Stimulated activated effector memory CD8-positive, alpha-beta T cell treated with anti-CD3 and anti-CD28 coated beads, Interleukin-12 subunit alpha, Interleukin-12 subunit beta, amount 100 ng/mL, for 72 hours (primary cell): ENCODE measurements around the gene LGR6.

Experiments
- ATAC-seq: fragments of 150-1000 bp; cut with Tn5 transposase; 2 replicates; pipeline ENCODE4 v1.10.0; 2021
- DNase-seq, 2 donors: peaks; one replicate each; pipeline ENCODE4 v3.0.0; 2021 to 2022; ENCODE audit warnings: low spot score in 2 of 2
- H3K27ac Mint-ChIP-seq: one replicate; pipeline ENCODE4 v1.8.0; 2022; ENCODE audit warnings: mild to moderate bottlenecking, mixed read lengths
- H3K36me3 Mint-ChIP-seq: one replicate; pipeline ENCODE4 v1.8.0; 2022; ENCODE audit warnings: mild to moderate bottlenecking, mixed read lengths
- H3K4me1 Mint-ChIP-seq: one replicate; pipeline ENCODE4 v1.8.0; 2022; ENCODE audit warnings: mixed read lengths
- H3K4me3 Mint-ChIP-seq: one replicate; pipeline ENCODE4 v1.8.0; 2022; ENCODE audit warnings: mild to moderate bottlenecking, mixed read lengths
- H3K9me3 Mint-ChIP-seq: one replicate; pipeline ENCODE4 v1.8.0; 2022; ENCODE audit warnings: mixed read lengths

The LGR6 gene

DNA sequence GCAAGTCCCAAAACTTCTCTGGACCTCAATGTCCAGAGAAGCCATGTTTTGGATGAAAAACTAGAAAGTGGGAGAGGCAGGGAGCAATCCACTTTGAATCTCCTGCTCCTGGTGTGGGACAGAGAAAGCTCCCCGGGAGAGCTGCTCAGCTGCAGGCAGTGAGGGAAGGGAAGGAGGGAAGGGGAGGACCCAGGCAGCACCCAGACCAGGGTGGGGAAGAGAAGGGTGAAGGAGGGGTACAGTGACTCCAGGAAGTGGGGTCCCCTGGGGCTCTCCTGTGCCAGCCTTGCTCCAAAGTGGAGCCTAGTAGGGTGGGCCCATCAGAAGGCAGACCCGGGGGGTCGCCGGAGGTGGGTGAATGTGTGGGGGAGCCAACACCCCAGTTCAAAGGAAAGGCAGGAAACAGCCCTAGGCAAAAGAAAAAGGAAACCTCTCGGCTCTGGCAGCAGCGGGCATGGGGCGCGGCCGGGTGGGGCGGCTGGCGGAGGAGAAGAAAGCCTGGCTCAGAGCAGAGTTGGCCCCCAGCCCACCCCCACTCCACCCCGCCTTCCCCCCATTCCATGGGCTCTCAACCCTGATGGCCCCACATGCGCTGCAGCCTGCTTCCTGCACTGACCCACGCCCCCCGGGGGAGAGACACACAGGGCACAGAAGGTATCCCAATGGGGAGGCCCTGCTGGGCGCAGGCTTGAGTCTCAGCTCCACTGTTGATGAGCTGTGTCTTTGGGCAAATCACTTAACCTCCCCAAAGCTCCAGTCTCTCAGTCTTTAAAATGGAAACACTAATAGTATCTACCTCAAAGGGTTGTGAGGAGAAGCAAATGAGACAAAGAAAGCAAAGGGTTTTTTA, 5.7 kb downstream of the LGR6 start:
- H3K4me1 Mint-ChIP-seq = peaks cover 70% of the 10 kb centered on the region
- no peak for ATAC-seq
- peak overlapping the region; percentile 6 for H3K4me3 Mint-ChIP-seq

DNA sequence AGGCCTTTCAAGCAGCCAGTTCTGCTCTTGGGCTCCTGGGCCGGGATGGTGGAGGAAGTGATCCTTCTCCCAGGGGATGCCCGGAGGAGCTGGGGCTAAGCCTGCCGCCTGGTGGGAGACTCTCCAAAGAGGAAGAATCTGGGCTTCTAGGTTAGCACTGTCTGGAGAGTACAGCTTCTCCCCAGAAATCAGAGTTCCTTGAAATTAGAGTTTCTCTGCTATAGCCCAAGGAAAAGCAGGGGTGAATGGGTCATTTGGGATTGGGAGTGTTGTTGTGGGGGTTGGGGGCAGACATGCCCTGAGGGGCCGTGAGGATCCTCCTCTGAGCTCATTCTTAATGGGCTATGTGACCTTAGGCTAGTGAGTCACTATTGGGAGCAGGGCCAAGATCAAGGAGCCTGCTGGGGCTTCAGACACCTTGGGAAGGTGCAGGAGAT, 6.5 kb downstream of the LGR6 start:
- ATAC-seq (no peak), DNase-seq (no peak)
- Mint-ChIP-seq H3K4me3 (no peak overlapping the region), H3K36me3 (no peaks in the 10 kb centered on the region), H3K9me3 (no peaks in the 10 kb centered on the region), H3K4me1 (peaks cover 66% of the 10 kb centered on the region), H3K27ac (peak overlapping the region; percentile 56)

More for the DNA sequence above, 5.7 kb downstream of the LGR6 start:
- H3K27ac Mint-ChIP-seq = peak overlapping the region; percentile 56
- no peak for DNase-seq
- H3K36me3 Mint-ChIP-seq = no peaks in the 10 kb centered on the region
- H3K9me3 Mint-ChIP-seq = no peaks in the 10 kb centered on the region

DNA sequence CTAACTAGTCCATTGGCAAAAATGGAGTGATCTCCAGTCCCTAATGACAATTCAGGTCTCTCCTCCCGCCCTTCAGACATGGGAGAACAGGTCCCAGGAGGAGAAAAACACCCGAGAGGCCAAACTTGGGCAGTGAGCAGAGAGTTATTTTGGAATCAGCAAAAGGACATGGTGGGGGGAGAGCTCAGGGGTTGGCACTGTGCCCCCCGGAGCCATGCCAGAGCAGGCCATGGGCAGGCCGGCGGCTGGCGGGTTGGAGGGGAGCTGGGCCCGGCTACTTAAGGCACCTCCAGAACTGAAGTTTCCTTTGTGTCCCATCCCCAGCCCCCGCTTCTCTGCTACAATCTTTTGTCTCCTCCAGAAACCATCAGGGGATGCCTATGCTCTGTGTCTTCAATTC, 7.1 kb downstream of the LGR6 start:
- Mint-ChIP-seq H3K4me1 (peaks cover 66% of the 10 kb centered on the region), H3K9me3 (no peaks in the 10 kb centered on the region), H3K27ac (peak overlapping the region; percentile 56), H3K4me3 (no peak overlapping the region), H3K36me3 (no peaks in the 10 kb centered on the region)
- ATAC-seq (no peak), DNase-seq (no peak)

DNA sequence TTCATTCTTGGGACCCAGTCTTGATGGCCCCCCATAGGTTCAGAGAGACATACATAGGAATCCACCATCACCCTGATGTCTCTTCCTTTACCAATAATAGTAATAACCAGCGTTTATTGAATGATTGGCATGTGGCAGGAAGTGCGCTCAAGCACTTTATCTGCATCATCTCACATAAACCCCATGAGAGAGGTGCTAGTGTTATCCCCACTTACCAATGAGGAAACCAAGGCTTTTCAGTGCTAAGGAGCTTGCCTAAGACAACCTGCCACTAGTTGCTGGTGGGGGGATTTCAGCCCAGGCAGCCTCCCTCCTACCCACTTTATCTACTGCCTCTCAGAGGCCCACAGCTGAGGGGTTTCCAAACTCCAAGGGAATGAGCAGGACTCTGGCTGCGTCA, 7.7 kb downstream of the LGR6 start:
- peak overlapping the region; percentile 48 for H3K27ac Mint-ChIP-seq
- ATAC-seq = peak; percentile 31
- H3K4me1 Mint-ChIP-seq = peaks cover 66% of the 10 kb centered on the region

DNA sequence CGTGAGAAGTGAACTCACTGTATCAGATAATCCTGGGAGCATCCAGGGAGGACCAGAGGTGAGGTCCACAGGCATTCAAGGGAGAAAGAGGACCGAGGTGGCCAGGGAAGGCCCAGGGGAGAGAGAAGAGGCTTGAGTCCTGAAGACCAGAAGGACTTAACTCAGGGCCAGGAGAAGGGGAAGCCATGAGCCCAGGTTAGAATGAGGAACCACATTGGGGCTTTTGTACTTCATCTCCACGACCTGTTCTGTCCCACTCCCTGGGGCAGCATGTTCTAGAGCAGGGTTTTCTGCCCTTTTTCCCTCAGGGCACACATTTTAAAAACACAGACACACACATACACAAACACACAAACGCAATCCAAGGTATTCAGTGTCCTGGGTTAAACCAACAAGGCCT, 8.4 kb downstream of the LGR6 start:
- peak overlapping the region; percentile 48 for H3K27ac Mint-ChIP-seq
- no peaks in the 10 kb centered on the region for H3K36me3 Mint-ChIP-seq
- ATAC-seq (no peak), DNase-seq (no peak)
- peaks cover 60% of the 10 kb centered on the region for H3K4me1 Mint-ChIP-seq
- no peaks in the 10 kb centered on the region for H3K9me3 Mint-ChIP-seq
- no peak overlapping the region for H3K4me3 Mint-ChIP-seq

More for the DNA sequence above, 7.7 kb downstream of the LGR6 start:
- H3K4me3 Mint-ChIP-seq = no peak overlapping the region
- DNase-seq = no peak
- no peaks in the 10 kb centered on the region for H3K9me3 Mint-ChIP-seq
- no peaks in the 10 kb centered on the region for H3K36me3 Mint-ChIP-seq

DNA sequence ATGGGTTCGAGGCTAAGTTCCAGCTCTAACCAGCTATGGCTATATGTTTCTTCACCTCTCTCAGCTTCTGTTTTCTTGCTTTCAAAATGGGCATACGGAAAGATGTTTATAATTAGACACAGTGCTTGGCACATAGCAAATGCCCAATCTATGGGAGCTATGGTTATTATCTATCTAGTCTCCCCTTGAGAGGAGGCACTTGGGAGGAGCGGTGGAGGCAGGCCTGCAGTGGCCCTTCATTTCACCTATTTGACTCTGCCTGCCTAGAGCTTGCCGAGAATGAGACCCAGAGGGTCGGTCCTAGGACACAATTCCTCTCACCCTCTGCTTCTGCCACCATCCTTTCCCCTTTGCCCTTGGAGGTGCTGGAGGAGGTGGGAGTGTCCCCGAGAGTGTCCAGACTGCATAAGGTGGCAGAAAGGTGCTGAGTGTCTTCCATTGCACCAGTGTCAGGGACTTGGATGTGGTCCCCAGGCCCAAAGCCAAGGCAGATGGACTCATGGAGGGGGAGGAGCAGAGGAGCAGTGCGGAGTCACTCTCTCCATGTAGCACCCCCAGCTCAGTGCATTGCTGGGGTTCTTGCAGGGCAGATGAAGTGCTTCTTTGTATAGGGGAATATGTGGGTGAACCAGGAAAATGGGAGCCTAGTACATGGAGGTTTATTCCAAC, 9.0 kb downstream of the LGR6 start:
- DNase-seq = no peak
- ATAC-seq = no peak
- Mint-ChIP-seq H3K27ac (peak overlapping the region; percentile 14), H3K4me3 (no peak overlapping the region), H3K9me3 (no peaks in the 10 kb centered on the region), H3K36me3 (no peaks in the 10 kb centered on the region), H3K4me1 (peaks cover 54% of the 10 kb centered on the region)

DNA sequence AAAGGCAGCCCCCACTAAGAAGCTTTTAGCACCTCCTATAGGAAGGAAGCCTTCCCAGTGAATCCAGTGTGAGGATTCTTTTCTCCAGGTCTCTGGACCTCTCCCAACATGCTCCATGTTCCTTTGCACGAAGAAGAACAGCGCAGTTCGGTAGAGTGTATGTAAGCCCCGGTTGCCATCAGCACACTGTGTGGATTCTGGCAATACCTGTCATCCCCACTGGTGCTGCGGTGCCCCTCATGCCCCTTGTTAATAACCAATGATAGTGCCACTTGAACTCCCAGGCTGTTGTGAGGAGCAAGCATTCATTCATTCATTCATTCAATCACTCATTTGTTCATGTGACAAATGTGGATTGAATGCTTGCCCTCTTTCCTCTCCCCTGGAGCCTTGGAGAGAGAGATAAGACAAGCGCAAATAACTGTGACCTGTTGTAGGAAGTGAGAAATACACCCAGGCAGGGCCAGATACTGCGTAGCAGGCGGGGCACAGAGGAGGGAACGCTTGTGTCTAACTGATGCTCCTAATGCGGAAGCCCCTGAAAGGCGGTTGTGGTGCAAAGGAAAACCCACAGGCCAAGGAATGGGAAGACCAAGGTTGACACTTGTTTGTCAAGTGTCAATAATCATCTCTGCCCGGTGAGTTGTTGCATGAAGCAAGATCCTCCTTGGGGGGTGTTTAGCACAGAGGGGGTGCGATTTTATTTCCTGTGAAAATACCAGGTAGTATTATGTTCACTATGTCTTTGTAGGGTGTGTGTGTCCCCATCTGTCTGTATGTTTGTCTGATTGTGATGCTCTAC, 9.8 kb downstream of the LGR6 start:
- no peaks in the 10 kb centered on the region for H3K9me3 Mint-ChIP-seq
- DNase-seq (no peak), ATAC-seq (peak; percentile 70)
- H3K36me3 Mint-ChIP-seq = no peaks in the 10 kb centered on the region
- H3K27ac Mint-ChIP-seq = no peak overlapping the region
- no peak overlapping the region for H3K4me3 Mint-ChIP-seq
- peaks cover 46% of the 10 kb centered on the region for H3K4me1 Mint-ChIP-seq

DNA sequence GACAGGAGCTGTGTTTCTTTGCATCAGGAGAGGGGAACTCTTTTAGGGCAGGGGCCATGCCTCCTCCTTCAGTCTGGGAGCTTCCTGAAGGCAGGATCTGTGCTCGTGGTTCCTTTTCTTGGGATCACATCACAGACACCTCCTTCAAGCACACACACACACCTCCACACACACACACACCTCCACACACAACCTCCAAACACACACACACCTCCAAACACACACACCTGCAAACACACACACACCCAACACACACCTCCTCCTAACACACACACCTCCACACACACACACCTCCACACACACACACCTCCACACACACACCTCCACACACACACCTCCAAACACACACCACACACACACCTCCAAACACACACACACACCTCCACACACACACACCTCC, 10.5 kb downstream of the LGR6 start:
- Mint-ChIP-seq H3K9me3 (no peaks in the 10 kb centered on the region), H3K4me3 (no peak overlapping the region), H3K27ac (no peak overlapping the region), H3K4me1 (peaks cover 40% of the 10 kb centered on the region), H3K36me3 (no peaks in the 10 kb centered on the region)
- ATAC-seq (no peak), DNase-seq (no peak)

DNA sequence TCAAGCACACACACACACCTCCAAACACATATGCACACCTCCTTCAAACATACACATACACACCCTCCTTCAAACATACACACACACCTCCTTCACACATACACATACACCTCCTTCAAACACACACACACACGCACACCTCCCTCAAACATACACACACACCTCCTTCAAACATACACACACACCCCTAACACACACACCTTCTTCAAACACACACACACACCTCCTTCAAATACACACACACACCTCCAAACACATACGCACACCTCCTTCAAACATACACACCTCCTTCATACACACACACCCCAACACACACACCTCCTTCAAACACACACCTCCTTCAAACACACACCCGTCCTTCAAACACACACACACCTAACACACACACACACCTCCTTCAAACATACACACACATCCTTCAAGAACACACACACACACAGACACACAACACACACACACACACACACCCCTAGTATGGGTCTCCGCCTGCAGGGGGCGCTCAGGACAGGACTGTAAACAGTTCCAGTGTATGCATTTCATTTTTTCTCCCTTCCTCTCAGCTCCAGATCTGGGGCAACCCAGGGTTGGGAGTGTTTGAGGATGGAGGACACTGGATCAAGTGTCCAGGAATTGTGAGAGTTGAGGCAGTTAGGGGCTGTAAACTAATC, 12.1 kb downstream of the LGR6 start:
- no peak overlapping the region for H3K27ac Mint-ChIP-seq
- ATAC-seq = no peak
- H3K4me3 Mint-ChIP-seq = no peak overlapping the region
- H3K4me1 Mint-ChIP-seq = peaks cover 24% of the 10 kb centered on the region
- H3K36me3 Mint-ChIP-seq = no peaks in the 10 kb centered on the region
- no peaks in the 10 kb centered on the region for H3K9me3 Mint-ChIP-seq
- no peak for DNase-seq

DNA sequence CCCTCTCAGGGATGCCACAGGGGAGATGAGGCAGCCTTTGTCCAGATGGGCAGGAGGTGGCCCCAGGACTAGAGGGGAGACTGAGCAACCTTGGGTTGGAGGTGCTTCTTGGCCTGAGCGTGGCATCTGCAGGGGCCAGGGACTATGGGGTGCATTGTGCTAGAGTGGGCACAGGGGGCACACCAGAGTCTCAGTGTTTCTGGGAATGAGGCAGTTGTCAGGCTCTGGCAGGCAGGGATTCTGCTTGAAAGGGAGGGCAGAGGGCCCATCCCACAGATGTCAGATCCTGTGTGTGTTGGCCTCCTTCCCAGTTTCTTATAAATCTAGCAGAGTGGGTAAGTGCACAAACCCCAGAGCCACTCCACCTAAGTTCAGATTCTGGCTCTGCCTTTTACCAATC, 13.7 kb downstream of the LGR6 start:
- peaks cover 8% of the 10 kb centered on the region for H3K4me1 Mint-ChIP-seq
- DNase-seq = no peak

DNA sequence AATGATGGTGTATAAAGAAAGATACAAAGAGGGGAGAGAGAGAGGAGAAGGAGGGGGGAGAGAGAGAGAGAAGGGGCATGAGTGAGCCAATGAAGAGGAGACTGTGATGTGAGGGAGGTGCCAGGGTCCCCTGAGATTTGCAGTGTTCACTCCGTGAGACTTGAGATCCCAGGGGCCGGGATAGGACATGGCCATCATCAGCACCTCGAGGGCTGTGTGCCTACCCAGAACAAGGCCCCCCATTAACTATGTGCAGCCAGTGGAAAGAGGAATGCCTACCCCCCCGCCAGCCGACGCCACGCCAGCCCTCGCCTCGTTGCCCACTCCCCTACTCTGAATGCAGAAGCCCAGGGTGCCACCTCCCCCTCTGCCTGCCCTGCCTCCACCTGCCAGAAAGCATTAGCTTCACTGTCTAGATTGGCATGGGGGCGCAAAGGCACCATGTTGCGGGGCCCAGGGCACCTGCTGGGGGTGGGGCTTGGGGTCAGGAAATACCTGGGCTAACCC, 14.8 kb downstream of the LGR6 start:
- no peak overlapping the region for H3K4me3 Mint-ChIP-seq
- H3K4me1 Mint-ChIP-seq = peaks cover 8% of the 10 kb centered on the region
- peak overlapping the region; percentile 55 for H3K27ac Mint-ChIP-seq
- H3K36me3 Mint-ChIP-seq = no peaks in the 10 kb centered on the region
- no peaks in the 10 kb centered on the region for H3K9me3 Mint-ChIP-seq
- ATAC-seq = no peak
- DNase-seq = no peak

More for the DNA sequence above, 13.7 kb downstream of the LGR6 start:
- no peak overlapping the region for H3K4me3 Mint-ChIP-seq
- ATAC-seq = no peak
- no peaks in the 10 kb centered on the region for H3K36me3 Mint-ChIP-seq
- no peak overlapping the region for H3K27ac Mint-ChIP-seq
- no peaks in the 10 kb centered on the region for H3K9me3 Mint-ChIP-seq

DNA sequence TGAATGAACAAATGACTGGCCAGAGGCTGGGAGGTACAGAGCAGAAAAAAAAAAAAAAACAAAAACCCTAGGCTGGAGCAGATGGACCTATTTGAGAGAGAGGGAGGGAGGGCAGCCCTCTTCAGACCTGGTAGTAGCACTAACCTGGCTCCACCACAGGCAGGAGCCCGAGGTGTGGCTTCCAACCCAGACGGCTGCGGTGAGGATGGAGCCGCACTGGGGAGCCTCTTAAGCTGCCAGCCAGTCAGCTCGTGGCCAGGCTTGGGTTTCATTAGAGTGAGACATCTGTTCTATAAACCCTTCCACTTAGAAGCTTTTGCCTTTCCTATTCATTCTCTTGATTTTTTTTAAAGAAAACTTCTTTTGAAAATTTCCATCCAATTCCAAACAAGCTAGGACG, 16.8 kb downstream of the LGR6 start:
- H3K27ac Mint-ChIP-seq = no peak overlapping the region
- DNase-seq = no peak
- no peaks in the 10 kb centered on the region for H3K36me3 Mint-ChIP-seq
- ATAC-seq = peak; percentile 47
- no peaks in the 10 kb centered on the region for H3K9me3 Mint-ChIP-seq
- H3K4me3 Mint-ChIP-seq = no peak overlapping the region
- peaks cover 15% of the 10 kb centered on the region for H3K4me1 Mint-ChIP-seq

DNA sequence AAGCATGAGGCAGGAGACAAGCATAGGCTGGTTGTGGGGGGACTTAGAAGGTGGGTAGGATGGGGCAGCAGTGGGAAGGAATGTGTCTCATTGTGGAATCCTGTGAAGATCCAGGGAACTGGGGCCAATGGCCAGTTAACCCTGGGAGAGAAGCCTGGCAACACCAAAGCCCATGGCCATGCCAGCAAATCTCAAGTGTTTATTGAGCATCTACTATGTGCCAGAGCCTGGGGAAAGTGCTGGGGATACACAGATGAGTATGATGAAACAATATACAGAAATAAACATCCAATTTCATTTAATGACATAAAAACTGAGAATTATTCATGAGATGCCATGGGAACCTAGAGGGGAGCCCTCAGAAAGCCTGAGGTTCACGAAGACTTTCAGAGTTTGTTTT, 17.4 kb downstream of the LGR6 start:
- DNase-seq (no peak), ATAC-seq (no peak)
- Mint-ChIP-seq H3K9me3 (no peaks in the 10 kb centered on the region), H3K36me3 (no peaks in the 10 kb centered on the region), H3K4me3 (no peak overlapping the region), H3K27ac (no peak overlapping the region), H3K4me1 (peaks cover 15% of the 10 kb centered on the region)

DNA sequence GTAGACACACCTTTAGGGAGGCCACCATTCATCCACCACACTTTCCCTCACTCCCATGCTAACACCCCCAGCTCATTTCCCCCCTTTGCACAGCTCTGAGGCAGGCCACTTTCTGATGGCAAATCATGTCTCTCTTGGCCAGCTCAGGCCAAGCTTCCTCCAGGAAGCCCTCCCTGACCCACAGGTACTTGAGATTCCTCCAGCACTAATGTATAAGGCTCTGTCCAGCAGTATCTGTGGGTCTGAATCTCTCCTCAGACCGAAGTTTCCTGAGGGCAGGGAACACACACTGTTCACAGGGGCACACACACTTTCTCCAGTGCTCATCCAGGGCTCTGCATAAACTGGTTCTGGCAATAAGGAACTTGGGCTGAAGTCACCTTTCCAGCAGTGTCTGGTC, 19.2 kb downstream of the LGR6 start:
- Mint-ChIP-seq H3K4me3 (peak overlapping the region; percentile 63), H3K36me3 (no peaks in the 10 kb centered on the region), H3K9me3 (no peaks in the 10 kb centered on the region), H3K27ac (no peak overlapping the region), H3K4me1 (peaks cover 15% of the 10 kb centered on the region)
- DNase-seq (no peak), ATAC-seq (no peak)
